Aorta (tissue), 5 donors: ENCODE results near the gene VKORC1. TPM values are rescaled to one million over a fixed set of nuclear protein-coding genes. Genes with fewer than 3 reads are reported as not detected.

Experiments used
- ATAC-seq: fragments of 200-7000 bp; cut with Tn5 transposase; one replicate; pipeline ENCODE4 v1.9.1; 2022; ENCODE audit warnings: moderate library complexity; ENCODE audit not compliant: low FRiP score
- DNase-seq, 2 donors: peaks; one replicate each; pipeline ENCODE4 v3.0.0-alpha.2; 2020
- H3K27ac ChIP-seq, 2 donors: one replicate each; pipeline ENCODE4 v1.5.1; 2013; ENCODE audit warnings: low read length in 2 of 2, mild to moderate bottlenecking in 2 of 2, moderate library complexity in 2 of 2, control low read depth in 1 of 2, inconsistent platforms in 1 of 2, low read depth in 1 of 2
- H3K27me3 ChIP-seq, 2 donors: one replicate each; pipeline ENCODE4 v1.6.1; 2013; ENCODE audit warnings: control low read depth in 1 of 2, low read length in 1 of 2, mild to moderate bottlenecking in 1 of 2, moderate library complexity in 1 of 2; ENCODE audit not compliant: insufficient read depth in 2 of 2, control insufficient read depth in 1 of 2
- H3K36me3 ChIP-seq, 2 donors: one replicate each; pipeline ENCODE4 v1.6.1; 2013; ENCODE audit warnings: control low read depth in 1 of 2, low read length in 1 of 2, mild to moderate bottlenecking in 1 of 2; ENCODE audit not compliant: insufficient read depth in 2 of 2, control insufficient read depth in 1 of 2
- H3K4me1 ChIP-seq, 2 donors: one replicate each; pipeline ENCODE4 v1.6.1; 2013; ENCODE audit warnings: low read length in 2 of 2, control low read depth in 1 of 2, mild to moderate bottlenecking in 1 of 2, moderate library complexity in 1 of 2; ENCODE audit not compliant: insufficient read depth in 2 of 2, control insufficient read depth in 1 of 2
- H3K4me3 ChIP-seq, 2 donors: one replicate each; pipeline ENCODE4 v1.5.1; 2013; ENCODE audit warnings: low read length in 2 of 2, control low read depth in 1 of 2, mild to moderate bottlenecking in 1 of 2
- H3K9me3 ChIP-seq: one replicate; pipeline ENCODE4 v1.6.1; 2013; ENCODE audit warnings: mild to moderate bottlenecking, low read length; ENCODE audit not compliant: control insufficient read depth
- WGBS, 2 donors: extraction: QIAGEN DNeasy Blood & Tissue Kit; methylation state at CpG; one replicate each; pipeline ENCODE4 v1.1.7; 2013; 5-methylcytosine and 5-hydroxymethylcytosine counted together
- intact Hi-C, 2 donors: fragments of 100-400 bp; cut with DNase I; formaldehyde crosslinking; loops; one replicate each; pipeline versions ENCODE4 v1.14.2 to v1.15.0; 2022
- polyA plus RNA-seq, 2 donors: library from polyadenylated mRNA; stranded (reverse); fragments of 200-250 nt; gene quantifications; one replicate each; pipeline ENCODE4 v1.2.3, GENCODE V29; 2013
- total RNA-seq, 2 donors: library from RNA; stranded (reverse); fragmentation: NEBNext Ultra II Directional; extraction: Animal tissue kit (Norgen Biotek cat#: 25700); gene quantifications; one replicate each; pipeline ENCODE4 v1.2.1, GENCODE V29; 2021
- donor health status: healthy with polysubstance abuse.
- donor health status: Bipolar disorder and iron deficiency.
- donor health status: DM: no; HTN: no; CAD: no.
- donor health status: DM: no; HTN: no; CAD: no.
- donor health status: DM: yes; HTN: yes; CAD: no.

The VKORC1 gene
- total and polyA plus RNA-seq, 4 donors = 75.7 to 206 (median 126) TPM

GRCh38 chr16:31088459-31089183, 6.0 kb downstream of the VKORC1 start, which contains the start of gene PRSS53:
Gene PRSS53, minus strand, starts transcription at chr16:31088943. Its CDS starts 134 bp downstream, at chr16:31088809.
- H3K9me3 ChIP-seq = no peaks in the 10 kb centered on the region
- H3K4me3 ChIP-seq = no peak within 1 kb of the TSS
- no peaks in the 10 kb centered on the region for H3K36me3 ChIP-seq
- ATAC-seq (no peak), DNase-seq (peak in 1 of 2 donors; percentile 70)
- intact Hi-C loops = no loop called here
- H3K27me3 ChIP-seq = no peaks in the 10 kb centered on the region
- H3K4me1 ChIP-seq = no peaks in the 10 kb centered on the region
- no peak within 1 kb of the TSS for H3K27ac ChIP-seq
- 63 to 74% methylated on average over 15 of the region's 15 CpGs for WGBS, 2 donors

DNA sequence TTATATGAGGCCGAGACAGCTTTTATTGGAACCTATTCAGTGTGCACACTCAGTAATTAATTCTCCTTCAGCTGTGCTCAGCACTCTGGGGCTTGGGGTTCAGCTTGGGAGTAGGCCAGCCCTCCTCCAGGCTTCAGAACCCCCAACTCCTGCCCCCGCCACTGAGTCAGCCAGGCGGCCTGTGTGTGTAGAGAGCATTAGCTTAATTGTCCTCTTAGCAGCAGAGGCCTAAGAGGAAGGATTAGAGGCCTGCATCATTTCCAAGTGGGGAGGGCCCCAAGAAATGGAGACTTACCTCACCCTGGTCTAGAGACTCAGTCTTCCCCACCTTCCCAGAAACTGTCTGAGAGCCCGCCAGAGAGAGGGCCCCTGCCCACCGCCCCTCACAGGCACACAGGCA, 6.6 kb downstream of the VKORC1 start:
- no peaks in the 10 kb centered on the region for H3K27me3 ChIP-seq
- no peaks in the 10 kb centered on the region for H3K4me1 ChIP-seq
- H3K4me3 ChIP-seq = no peak overlapping the region
- no peaks in the 10 kb centered on the region for H3K9me3 ChIP-seq
- no peak for DNase-seq
- intact Hi-C loops = no loop called here
- ATAC-seq = no peak
- no peak overlapping the region for H3K27ac ChIP-seq
- WGBS, 2 donors = 69 to 74% methylated on average over 5 of the region's 5 CpGs
- no peaks in the 10 kb centered on the region for H3K36me3 ChIP-seq

DNA sequence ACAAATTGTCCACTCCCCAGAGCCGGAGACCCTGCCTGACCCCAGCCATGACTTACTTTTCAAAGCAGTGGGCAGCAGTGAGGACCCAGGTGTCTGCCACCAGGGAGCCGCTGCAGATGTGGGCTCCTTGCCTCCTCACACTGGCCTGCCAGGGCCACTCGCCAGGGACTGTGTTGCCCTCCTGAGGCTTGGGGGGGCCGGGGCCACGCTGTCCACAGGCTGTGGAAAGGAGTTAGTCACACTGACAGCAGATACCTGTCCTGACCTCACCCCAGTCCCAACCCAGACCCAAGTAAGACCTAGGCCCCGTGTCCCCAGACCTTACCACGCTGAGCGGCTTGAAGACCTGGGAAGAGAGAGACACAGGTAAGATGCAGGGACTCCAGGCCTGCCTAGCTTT, 7.1 kb downstream of the VKORC1 start:
- DNase-seq (no peak), ATAC-seq (no peak)
- H3K27ac ChIP-seq = no peak overlapping the region
- intact Hi-C loops = no loop called here
- no peaks in the 10 kb centered on the region for H3K4me1 ChIP-seq
- H3K4me3 ChIP-seq = no peak overlapping the region
- no peaks in the 10 kb centered on the region for H3K9me3 ChIP-seq
- WGBS, 2 donors = 84 to 87% methylated on average over 8 of the region's 8 CpGs
- H3K36me3 ChIP-seq = no peaks in the 10 kb centered on the region
- H3K27me3 ChIP-seq = no peaks in the 10 kb centered on the region

DNA sequence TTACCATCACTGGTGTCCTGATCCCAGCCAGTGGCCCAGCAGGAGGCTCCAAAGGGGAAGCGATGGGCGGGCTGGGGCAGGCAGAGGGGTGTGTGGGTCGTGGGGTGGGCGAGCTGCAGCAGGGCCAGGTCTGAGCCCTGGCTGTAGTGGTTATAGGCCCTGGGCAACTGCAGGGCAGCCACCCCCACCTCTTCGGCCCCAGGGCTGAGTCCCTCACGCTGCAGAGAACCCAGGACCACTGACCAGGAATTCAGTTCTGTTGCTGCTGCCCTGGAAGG, 8.0 kb downstream of the VKORC1 start:
- intact Hi-C loops = no loop called here

GRCh38 chr16:31085873-31086628, 8.5 kb downstream of the VKORC1 start:
- H3K4me3 ChIP-seq = no peak overlapping the region
- DNase-seq = peak in 1 of 2 donors; percentile 73
- no peaks in the 10 kb centered on the region for H3K9me3 ChIP-seq
- intact Hi-C loops = no loop called here
- no peak overlapping the region for H3K27ac ChIP-seq
- ATAC-seq = no peak
- H3K36me3 ChIP-seq = no peaks in the 10 kb centered on the region
- no peaks in the 10 kb centered on the region for H3K4me1 ChIP-seq
- H3K27me3 ChIP-seq = no peaks in the 10 kb centered on the region
- 78 to 83% methylated on average over 18 of the region's 18 CpGs for WGBS, 2 donors

More for the DNA sequence above, 8.0 kb downstream of the VKORC1 start:
- no peak overlapping the region for H3K4me3 ChIP-seq
- H3K4me1 ChIP-seq = no peaks in the 10 kb centered on the region
- DNase-seq (no peak), ATAC-seq (no peak)
- H3K27ac ChIP-seq = no peak overlapping the region
- H3K27me3 ChIP-seq = no peaks in the 10 kb centered on the region
- H3K9me3 ChIP-seq = no peaks in the 10 kb centered on the region
- 84 to 94% methylated on average over 6 of the region's 6 CpGs for WGBS, 2 donors
- no peaks in the 10 kb centered on the region for H3K36me3 ChIP-seq

GRCh38 chr16:31085411-31085810, 9.2 kb downstream of the VKORC1 start:
- intact Hi-C loops = no loop called here
- no peaks in the 10 kb centered on the region for H3K36me3 ChIP-seq
- WGBS, 2 donors = 72% methylated on average over 8 of the region's 8 CpGs

GRCh38 chr16:31084584-31085302, 9.9 kb downstream of the VKORC1 start:
- Histone ChIP-seq H3K9me3 (no peaks in the 10 kb centered on the region), H3K4me1 (no peaks in the 10 kb centered on the region), H3K27ac (no peak overlapping the region), H3K36me3 (peaks cover 0 to 3% of the 10 kb centered on the region in 2 donors), H3K27me3 (no peaks in the 10 kb centered on the region), H3K4me3 (no peak overlapping the region)
- WGBS, 2 donors = 80 to 84% methylated on average over 14 to 16 of the region's 16 CpGs
- ATAC-seq (no peak), DNase-seq (peak in 1 of 2 donors; percentile 76)
- intact Hi-C loops = no loop called here

More at GRCh38 chr16:31085411-31085810, 9.2 kb downstream of the VKORC1 start:
- DNase-seq (no peak), ATAC-seq (no peak)
- Histone ChIP-seq H3K27me3 (no peaks in the 10 kb centered on the region), H3K4me1 (no peaks in the 10 kb centered on the region), H3K27ac (no peak overlapping the region), H3K9me3 (no peaks in the 10 kb centered on the region), H3K4me3 (no peak overlapping the region)

GRCh38 chr16:31083981-31084380, 10.6 kb downstream of the VKORC1 start:
- H3K27me3 ChIP-seq = no peaks in the 10 kb centered on the region
- peak in 1 of 2 donors; percentile 69 for DNase-seq
- no peak overlapping the region for H3K4me3 ChIP-seq
- 65 to 69% methylated on average over 13 of the region's 13 CpGs for WGBS, 2 donors
- ATAC-seq = no peak
- peaks cover 0 to 3% of the 10 kb centered on the region in 2 donors for H3K36me3 ChIP-seq
- H3K9me3 ChIP-seq = no peaks in the 10 kb centered on the region
- H3K27ac ChIP-seq = no peak overlapping the region
- intact Hi-C loops = no loop called here
- no peaks in the 10 kb centered on the region for H3K4me1 ChIP-seq
